GM18526 (cell line): ENCODE measurements around the gene RBM28.

Experiments used
- POLR2A ChIP-seq: IDR thresholded peaks from 3 replicates; pipeline ENCODE4 v1.6.1; 2011; ENCODE audit not compliant: insufficient read length; ENCODE audit errors: extremely low read depth

RBM28 gene

DNA sequence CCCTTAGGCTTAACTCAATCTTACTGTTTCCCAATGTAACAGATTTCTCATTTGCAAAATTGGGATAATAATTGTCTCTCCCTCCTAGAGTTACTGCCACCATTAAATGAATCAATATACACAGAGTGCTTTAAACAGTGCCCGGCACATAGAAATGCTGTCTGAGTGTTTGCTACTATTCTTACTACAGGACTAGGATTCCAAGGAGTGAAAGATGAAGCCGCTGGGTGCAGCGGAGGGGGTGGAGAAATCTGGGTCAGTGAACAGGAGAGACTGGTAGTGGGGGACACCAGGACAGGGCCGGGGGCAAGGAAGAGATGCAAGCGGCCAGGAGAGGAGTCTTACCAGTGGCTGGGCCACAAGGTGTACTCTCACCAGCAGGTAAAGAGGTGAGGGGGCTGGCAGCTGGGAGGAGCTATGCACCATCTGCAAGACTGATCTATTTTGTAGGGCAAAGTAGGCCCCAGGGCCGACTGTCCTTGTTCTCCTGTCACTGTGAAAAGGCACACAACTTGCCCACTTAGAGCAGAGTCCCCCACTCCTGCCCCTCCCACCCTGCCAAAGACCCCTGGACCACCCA, 36.3 kb upstream of the RBM28 start:
- TF ChIP-seq POLR2A: no peak

DNA sequence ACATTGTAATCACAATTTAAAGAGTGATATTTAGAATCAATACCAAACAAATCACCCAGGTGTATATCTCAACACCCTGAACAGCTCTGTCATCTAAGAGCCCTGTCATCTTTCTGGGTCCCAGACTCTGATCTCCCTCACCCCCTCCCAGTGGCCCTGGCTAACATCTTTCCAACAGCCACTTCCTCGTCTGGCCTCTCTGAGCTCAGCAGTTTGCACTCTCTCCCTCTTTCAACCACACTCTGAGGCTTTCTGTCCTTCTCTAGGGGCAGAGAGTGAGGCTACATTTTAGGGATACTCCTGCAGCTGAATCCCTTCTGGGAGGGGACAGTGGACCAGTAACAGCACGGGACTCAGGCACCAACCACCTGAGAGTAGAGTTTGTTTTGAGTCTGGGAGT, 34.9 kb upstream of the RBM28 start:
- no peak for TF ChIP-seq POLR2A

- no peak for TF ChIP-seq POLR2A
These were observed 32.4 kb upstream of the RBM28 start for GRCh38 chr7:128376077-128376476.

DNA sequence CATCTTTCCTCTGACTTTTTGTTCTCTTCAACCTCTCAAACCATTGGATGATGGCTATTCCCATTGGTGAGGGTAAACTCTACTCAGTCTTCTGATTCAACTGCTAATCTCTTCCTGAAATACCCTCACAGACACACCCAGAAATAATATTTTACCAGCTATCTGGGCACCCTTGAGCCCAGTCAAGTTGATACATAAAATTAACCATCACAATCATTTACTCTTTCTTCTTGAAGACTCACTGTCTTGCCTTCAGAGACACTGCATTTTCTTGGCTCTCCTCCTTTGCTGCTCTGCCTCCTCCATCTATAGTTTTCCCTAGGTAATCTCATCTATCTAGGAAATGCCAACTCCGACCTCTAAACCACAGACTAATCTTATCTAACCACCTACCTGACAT, 30.3 kb upstream of the RBM28 start:
- no peak for TF ChIP-seq POLR2A

- no peak for TF ChIP-seq POLR2A
These were observed 29.9 kb upstream of the RBM28 start for GRCh38 chr7:128373606-128374005.

DNA sequence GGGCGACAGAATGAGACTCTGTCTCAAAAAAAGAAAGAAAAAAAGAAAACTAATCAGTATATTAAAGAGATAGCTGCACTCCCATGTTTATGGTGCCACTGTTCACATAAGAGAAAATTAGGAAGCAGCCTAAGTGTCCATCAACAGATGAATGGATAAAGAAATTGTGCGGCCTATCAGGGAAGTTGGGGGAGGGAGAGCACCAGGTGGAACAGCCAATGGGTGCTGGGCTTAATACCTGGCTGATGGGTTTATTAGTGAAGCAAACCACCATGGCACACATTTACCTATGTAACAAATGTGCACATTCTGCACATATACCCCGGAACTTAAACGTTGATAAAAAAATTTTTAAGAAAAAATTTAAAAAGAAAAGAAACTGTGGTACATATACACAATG, 26.8 kb upstream of the RBM28 start:
- no peak for TF ChIP-seq POLR2A

DNA sequence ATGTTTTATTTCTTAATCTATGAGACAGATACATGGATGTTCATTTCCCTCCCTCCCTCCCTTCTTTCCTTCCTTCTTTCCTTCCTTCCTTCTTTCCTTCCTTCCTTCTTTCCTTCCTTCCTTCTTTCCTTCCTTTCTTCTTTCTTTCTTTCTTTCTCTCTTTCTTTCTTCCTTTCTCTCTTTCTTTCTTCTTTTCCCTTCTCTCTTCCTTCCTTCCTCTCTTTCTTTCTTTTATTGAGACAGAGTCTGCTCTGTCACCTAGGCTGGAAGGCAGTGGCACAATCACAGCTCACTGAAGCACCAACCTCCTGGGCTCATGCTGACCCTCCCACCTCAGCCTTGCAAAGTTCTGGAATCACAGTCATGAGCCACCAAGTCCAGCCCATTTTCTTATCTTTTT, 23.3 kb upstream of the RBM28 start:
- TF ChIP-seq POLR2A: no peak

- no peak for TF ChIP-seq POLR2A
These were observed 22.6 kb upstream of the RBM28 start for GRCh38 chr7:128366300-128366699.

DNA sequence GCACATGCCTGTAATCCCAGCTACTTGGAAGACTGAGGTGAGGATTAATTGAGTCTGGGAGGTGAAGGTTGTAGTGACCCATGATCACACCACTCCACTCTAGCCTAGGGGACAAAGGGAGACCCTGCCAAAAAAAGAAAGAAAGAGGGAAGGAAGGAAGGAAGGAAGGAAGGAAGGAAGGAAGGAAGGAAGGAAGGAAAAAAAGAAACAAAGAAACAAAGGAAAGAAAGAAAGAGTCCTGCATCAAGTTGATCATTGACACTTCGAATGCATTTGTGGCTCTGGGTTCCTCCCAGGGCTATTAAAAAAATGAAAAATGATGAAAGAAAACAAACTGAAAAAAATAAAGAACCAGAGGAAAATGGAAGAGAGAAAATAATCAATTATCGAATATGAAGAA, 21.7 kb upstream of the RBM28 start:
- no peak for TF ChIP-seq POLR2A

- TF ChIP-seq POLR2A: no peak
These were observed 20.6 kb upstream of the RBM28 start for GRCh38 chr7:128364166-128364870.

DNA sequence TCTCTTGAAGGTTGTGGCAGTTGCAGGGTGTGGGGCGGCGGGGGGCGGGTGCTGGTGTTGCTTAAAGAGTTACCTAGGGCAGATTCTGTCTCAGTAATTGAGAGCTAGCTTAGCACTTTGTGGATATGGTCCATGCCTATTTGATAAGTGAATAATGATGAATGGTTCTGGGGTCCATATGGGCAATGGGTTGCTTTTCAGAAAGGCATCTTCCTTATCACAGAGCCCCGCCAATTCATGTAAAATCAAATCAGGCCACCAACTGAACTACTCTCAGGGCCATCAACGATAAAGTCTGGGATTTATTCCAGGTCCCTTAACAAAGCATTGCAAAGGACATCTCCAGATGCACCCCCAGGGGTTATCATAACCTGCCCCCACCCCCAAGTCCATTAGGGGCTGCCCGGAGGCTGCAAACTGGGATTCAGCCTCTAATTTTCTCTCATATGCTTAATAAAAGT, 19.6 kb upstream of the RBM28 start:
- no peak for TF ChIP-seq POLR2A

- no peak for TF ChIP-seq POLR2A
These were observed 19.0 kb upstream of the RBM28 start for GRCh38 chr7:128362670-128363069.

- TF ChIP-seq POLR2A: no peak
These were observed 18.0 kb upstream of the RBM28 start, which contains the start of gene PRRT4 for GRCh38 chr7:128361411-128362379. Gene PRRT4 (minus strand): TSS chr7:128361690.

- TF ChIP-seq POLR2A: no peak
These were observed 16.6 kb upstream of the RBM28 start for GRCh38 chr7:128360359-128360678.

DNA sequence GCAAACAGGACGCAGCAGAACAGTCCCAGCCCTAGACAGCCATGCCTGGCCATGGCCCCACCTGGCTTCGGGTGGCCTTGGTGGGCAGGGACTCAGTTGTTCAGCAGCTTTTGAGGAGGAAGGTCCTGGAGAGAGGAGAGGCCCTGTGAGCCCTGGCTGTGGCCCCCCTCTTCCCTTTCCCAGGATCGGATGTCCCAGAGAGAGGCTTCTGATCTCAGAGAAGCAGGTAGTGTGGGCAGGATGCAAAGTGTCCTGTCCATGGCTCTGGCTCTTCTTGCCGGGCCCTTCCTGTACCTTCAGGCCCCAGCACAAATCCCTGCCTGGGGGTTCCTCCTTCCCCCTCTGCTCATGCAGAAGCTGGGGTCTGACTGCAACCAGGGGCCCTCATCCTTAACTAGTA, 16.2 kb upstream of the RBM28 start:
- no peak for TF ChIP-seq POLR2A

DNA sequence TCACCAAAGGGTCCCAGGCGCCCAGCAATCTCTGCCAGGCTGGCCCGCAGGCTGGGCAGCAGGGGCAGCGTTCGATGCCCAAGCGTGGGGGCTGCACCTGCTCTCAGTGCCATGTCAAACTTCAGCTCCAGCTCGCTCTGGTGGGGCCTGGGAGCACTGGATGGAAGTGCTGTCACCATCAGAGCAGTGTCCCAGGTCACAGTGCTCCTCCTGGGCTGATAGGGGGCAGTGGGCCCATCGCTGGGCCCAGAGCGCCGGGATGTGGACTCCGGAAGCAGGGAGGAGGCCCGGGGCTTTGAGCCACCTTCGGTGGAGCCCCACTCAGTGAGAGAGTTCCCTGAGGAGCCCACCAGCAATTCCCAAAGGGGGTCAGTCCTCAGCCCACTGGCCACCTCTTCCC, 15.6 kb upstream of the RBM28 start:
- TF ChIP-seq POLR2A: no peak
